HG03571 (cell line): ENCODE results near the gene PHC2.
"Not testable (repeated sequence)": the region's sequence is repeated elsewhere in the genome, so short reads cannot be mapped to it uniquely, and the experiment has no call there.

Source experiments
- ATAC-seq: cut with Tn5 transposase; IDR thresholded peaks from one replicate; pipeline ENCODE4 v1.9.1; 2021; ENCODE audit not compliant: unreplicated experiment

PHC2 gene

DNA sequence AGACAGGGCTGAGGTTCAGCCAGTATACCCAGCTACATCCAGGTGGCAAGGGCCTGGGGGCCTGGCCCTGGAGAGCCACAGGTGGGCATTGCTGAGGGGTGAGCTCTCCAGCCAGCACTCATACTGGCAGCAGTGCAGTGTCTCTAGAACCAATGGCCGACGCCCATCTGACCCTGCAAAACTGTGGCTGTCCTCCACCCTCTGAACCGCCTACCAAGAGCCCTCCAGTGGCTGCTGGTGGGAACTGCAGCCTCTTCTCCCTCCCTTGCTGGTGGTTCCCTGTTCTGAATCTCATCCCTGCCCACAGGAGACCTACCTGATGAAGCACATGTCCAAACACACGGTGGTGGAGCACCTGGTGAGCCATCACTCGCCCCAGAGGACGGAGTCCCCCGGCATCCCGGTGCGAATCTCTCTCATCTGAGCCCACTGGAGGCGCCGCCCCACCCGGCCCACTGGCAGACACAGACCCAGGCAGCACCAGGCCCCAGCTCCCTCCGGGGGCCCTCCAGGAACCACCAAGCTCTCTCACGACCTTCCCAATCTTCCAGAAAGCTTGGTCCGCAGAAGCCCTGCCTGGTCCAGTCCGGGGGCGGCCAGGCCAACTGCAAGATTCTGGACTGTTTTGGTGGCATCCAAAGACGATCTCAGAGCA lies 132.1 kb downstream of the PHC2 start:
- ATAC-seq = no peak

DNA sequence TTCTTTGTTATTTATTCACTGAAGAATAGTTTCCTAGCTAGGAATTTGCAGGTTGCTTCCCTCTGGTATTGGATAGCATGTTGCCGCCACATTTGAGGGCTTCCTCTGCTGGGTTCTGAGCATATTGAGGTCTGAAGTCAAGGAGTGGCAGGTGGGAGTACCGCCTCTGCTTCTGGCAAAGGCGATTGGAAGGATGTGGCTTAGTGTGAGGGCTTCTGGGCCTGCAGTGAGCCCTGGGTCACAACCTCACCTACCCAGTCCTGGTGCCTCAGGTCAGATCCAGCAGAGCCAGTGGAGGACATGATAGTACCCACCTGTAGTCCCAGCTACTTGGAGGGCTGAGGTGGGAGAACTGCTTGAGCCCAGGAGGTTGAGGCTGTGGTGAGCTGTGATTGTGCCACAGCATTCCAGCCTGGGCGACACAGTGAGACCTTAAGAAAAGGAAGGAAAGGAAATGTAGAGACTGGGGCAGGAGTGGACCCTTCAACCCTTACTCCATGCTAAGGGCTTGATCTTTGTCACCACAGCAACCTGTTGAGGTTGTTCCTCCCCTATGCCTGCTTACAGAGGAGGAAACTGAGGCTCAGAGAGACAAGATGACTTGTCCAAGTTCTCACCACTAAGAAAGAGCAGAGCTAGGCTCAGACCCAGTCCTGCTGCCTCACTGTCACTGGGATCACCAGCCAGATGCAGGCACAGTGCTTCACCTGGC lies 132.8 kb downstream of the PHC2 start:
- ATAC-seq = no peak

GRCh38 chr1:33296824-33297223 lies 134.1 kb downstream of the PHC2 start:
- no peak for ATAC-seq

- ATAC-seq = no peak
Measured at GRCh38 chr1:33296082-33296458, 134.8 kb downstream of the PHC2 start.

GRCh38 chr1:33295450-33296081 lies 135.3 kb downstream of the PHC2 start:
- ATAC-seq = peak; percentile 83

- ATAC-seq = no peak
Measured at GRCh38 chr1:33295023-33295422, 135.9 kb downstream of the PHC2 start.

DNA sequence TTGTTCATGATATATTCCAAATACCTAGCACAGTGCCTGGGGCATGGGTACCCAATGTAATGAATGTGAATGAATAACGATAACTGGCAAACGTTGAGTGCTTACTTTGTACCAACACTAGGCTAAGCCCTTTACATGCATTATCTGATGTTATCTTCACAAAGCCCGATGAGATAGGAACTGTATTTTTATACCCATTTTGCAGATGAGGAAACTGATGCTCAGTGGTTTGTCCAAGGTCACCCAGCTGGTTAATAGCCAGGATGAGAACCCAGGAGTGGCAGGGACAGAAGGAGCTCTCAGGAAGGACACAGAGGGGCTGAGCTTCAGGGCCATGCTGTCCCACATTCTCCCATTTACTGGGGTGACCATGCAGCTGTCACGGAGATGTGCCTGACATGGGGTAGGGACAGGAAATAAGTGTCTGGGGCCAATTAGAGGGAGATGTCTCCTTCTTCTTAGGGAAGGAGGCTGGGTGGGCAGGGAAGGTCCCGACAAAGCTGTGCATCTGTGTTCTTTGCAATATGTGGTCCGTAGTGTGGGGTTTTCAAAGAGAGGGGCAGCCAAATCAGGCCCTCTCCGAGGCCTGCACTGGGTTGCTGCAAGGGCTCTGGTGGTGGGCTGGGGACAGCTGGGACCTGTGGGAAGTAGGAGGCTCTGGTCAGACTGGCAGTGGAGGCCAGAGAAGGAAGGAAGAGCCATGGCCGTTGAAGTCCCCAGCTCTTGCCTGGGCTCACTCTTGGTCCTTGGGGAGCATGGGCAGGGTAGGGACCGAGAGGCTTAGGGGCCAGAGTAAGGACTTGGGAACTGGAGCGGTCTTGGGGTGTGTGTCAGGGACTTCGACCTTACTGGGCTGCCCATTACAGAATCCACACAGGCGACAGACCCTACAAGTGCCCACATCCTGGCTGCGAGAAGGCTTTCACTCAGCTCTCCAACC lies 136.6 kb downstream of the PHC2 start:
- ATAC-seq = no peak

GRCh38 chr1:33292726-33293340 lies 138.1 kb downstream of the PHC2 start:
- no peak for ATAC-seq

GRCh38 chr1:33290615-33291014 lies 140.3 kb downstream of the PHC2 start:
- not testable (repeated sequence) for ATAC-seq

DNA sequence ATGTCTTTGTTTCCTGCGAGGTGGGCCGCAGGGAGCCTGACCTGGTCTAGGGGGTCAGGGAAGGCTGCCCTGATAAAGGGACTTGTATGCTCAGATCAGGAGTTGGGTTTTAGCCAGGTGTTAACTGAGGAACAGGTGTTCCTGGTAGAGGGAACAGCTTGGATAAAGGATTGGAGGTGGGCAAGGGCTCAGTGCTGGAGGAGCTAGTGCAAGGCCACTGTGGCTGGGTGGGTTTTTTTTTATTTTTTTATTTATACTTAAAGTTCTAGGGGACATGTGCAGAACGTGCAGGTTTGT lies 141.1 kb downstream of the PHC2 start:
- ATAC-seq = no peak

DNA sequence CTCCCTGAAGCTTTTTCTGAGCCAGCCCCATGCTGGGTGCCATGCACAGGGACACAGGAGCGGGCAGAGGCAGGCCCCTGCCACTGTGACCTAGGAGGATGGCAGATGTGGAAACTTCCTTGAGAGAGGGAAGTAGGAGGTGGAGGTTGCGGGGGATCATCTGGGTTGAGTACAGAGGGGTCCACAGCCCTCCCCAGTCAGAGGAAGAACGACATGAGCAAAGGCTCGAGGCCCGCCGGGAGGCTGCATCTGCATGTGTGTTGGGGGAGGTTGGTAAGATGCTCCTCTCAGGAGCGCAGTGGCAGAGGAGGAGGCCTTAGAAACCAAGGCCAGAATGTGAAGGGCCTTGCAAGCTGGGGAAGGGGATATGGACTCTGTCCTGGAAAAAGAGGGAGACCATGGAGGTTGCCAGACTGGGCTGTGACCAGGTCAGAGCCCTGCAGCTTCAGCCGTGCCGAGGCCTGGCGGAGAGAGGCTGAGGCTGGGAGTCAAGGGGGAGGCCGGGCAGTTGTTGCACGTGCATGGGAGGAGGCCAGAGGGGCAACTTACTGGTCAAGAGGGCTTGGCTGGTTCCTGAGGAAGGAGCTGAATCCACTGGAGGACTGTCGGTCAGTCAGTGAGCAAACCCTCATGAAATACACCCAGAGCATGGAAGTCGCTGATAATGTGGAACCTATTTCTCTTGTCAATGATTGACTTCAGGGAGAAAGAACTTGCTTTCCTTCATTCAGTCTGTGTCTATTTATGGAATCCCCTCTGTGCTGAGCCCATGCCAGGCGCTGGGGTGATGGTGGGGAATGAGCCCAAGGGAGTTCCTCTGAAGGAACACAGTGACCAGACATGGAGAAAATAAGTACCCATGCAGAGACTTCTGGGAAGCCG lies 141.7 kb downstream of the PHC2 start:
- ATAC-seq = no peak

DNA sequence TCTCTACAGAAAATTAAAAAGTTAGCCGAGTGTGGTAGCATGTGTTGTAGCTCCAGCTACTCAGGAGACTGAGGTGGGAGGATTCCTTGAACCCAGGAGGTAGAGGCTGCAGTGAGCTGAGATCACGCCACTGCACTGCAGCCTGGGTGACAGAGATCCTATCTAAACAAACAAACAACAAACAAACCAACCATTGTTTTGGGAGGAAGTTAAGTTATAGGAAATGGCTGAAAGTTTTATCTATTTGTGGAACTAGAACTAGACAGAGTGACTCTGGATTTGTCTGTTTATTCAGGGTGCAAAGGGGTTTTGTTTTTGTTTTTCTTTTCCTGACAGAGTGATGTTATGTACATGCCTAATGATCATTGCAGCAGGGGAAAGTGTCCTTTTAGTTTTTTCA lies 143.6 kb downstream of the PHC2 start:
- ATAC-seq = no peak

- no peak for ATAC-seq
Measured at GRCh38 chr1:33286451-33287185, 144.3 kb downstream of the PHC2 start.

DNA sequence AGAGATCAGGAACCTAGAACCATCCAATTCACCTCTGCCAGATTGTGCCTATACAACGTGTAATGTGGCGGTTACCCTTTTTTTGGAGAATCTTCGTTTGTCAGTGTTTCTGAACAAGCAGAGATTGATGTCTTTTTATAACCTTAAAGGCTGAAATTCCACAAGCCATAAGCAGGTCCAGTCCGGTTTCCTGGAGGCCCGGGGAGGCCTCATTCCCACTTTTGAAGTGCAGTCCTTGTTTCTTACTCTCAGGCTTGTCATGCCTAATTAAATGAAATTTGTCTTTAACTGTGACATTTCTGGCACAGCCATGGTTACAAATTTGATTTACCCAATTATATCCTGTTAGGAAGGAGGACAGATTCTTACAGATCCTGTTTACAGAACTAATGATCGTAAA lies 146.8 kb downstream of the PHC2 start:
- ATAC-seq = no peak

DNA sequence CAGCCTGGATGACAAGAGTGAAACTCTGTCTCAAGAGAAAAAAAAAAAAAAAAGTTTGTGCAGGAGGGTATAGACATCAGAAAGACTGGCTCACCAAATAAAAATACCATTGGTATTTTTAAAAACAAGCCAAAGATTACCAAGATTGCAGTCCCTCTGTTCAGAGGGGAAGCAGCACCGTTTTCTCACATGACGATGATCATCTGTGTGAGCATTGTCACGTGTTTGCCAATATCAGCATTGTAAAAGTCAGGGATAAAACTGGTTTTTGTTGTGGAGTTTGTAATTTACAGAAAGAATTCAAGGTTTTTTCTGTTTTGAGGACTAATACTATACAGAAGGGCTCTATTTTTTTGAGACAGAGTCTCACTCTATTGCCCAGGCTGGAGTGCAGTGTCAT lies 148.1 kb downstream of the PHC2 start:
- ATAC-seq = no peak

DNA sequence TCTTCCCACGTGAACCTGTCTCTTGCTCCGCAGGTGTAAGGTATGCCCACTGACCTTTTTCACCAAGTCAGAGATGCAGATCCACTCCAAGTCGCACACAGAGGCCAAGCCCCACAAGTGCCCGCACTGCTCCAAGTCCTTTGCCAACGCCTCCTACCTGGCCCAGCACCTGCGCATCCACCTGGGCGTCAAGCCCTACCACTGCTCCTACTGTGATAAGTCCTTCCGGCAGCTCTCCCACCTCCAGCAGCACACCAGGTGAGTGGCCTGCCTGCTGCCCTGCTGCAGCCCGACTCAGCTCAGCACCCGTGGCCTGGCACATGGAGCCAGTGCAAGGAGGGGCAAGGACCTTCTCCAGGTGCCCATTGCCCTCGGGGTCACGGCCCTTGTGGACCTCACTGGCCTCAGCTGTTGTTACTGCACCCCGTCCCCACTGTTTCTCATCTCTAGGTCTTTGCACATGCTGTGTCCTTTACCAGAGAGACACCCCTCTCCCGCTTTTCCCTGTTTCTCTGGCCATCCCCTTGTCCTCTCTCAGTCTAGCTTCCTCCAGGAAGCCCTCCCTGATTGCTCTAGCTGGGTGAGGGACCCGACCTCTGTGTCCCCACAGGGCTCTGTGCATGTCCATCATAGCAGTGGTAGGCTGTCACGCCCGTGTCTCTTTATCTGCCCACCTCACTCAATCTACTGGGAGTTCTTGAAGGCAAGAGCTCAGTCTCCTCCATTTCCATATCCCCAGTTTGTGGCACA lies 149.2 kb downstream of the PHC2 start:
- ATAC-seq = no peak

- no peak for ATAC-seq
Measured at GRCh38 chr1:33280091-33280661, 150.7 kb downstream of the PHC2 start.

DNA sequence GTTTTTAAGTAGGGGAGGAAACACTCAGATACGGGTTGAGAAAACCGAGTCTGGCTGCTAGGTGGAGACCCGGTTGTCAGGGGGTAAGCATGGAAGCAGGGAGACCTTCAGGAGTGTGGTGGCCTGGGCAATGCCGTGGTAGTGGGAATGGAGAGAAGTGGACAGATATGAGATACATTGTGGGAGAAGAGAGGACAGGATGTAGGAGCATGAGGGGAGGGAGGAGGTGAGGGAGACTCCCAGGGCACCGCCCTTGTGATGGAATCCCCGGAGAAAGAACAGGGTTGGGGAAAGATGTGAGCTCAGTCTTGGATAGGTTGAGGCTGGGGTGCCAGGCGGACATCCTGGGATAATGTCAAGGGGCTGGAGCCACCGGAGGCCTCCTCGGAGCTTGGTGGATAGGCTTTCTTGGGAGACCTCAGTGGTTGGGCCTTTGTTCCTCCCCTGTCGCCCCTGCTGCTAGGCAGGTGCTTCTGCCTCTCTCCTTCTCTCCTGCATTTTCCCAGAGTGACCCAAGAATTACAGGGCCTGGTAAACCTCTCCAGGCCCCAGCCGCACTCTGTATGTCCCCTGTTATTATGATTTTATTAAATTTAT lies 153.3 kb downstream of the PHC2 start:
- no peak for ATAC-seq
